CD4-positive, alpha-beta T cell (primary cell): ENCODE results near the gene POLR2I. TPM values are rescaled to one million over a fixed set of nuclear protein-coding genes. Genes with fewer than 3 reads are reported as not detected.

ENCODE experiments used
- ATAC-seq: fragments of 200-7000 bp; cut with Tn5 transposase; one replicate; pipeline ENCODE4 v1.10.0; 2022; ENCODE audit warnings: mild to moderate bottlenecking; ENCODE audit not compliant: poor library complexity
- CTCF ChIA-PET: fragments of 350-600 bp; sonication (Branson Sonifier 250); formaldehyde crosslinking; loops from one replicate; lab custom pipeline; 2021; ENCODE audit warnings: antibody characterized with exemption, inconsistent platforms; lab: Charles Lee
- POLR2A ChIA-PET: fragments of 350-600 bp; sonication (Branson Sonifier 250); formaldehyde crosslinking; loops from one replicate; lab custom pipeline; 2021; ENCODE audit warnings: antibody characterized with exemption, inconsistent platforms; lab: Charles Lee
- DNase-seq, 14 experiments: peaks; one replicate each; pipeline ENCODE4 v3.0.0-alpha.2; 2013 to 2020; ENCODE audit warnings: mixed read lengths in 2 of 14
- H3K27ac ChIP-seq, 2 donors: one replicate each; pipeline versions ENCODE4 v1.5.1 to v1.7.0; 2013; ENCODE audit warnings: low read length in 2 of 2, low read depth in 1 of 2, mild to moderate bottlenecking in 1 of 2
- H3K27me3 ChIP-seq, 2 experiments: 1 replicate in 1 of 2; 2 replicates in 1 of 2; pipeline versions ENCODE4 v1.6.1 to v1.7.0; 2013; ENCODE audit warnings: low read length in 2 of 2, control low read depth in 1 of 2, mild to moderate bottlenecking in 1 of 2, moderate library complexity in 1 of 2; ENCODE audit not compliant: insufficient read depth in 2 of 2, control insufficient read depth in 1 of 2
- H3K36me3 ChIP-seq: one replicate; pipeline ENCODE4 v1.6.1; 2013; ENCODE audit warnings: low read length, control low read depth; ENCODE audit not compliant: insufficient read depth
- H3K4me1 ChIP-seq: one replicate; pipeline ENCODE4 v1.6.1; 2013; ENCODE audit warnings: low read length, control low read depth; ENCODE audit not compliant: insufficient read depth
- H3K4me3 ChIP-seq: one replicate; pipeline ENCODE4 v1.5.1; 2013; ENCODE audit warnings: mild to moderate bottlenecking, low read length, moderate library complexity
- H3K9me3 ChIP-seq, 2 experiments: 1 replicate in 1 of 2; 2 replicates in 1 of 2; pipeline versions ENCODE4 v1.6.1 to v1.7.0; 2013; ENCODE audit warnings: low read length in 2 of 2, mild to moderate bottlenecking in 2 of 2, control low read depth in 1 of 2, moderate library complexity in 1 of 2; ENCODE audit not compliant: control insufficient read depth in 1 of 2, insufficient read depth in 1 of 2
- H3K27ac Mint-ChIP-seq: one replicate; pipeline ENCODE4 v1.8.0; 2020; ENCODE audit warnings: mixed read lengths
- H3K27me3 Mint-ChIP-seq: one replicate; pipeline ENCODE4 v1.8.0; 2021; ENCODE audit warnings: mixed read lengths
- H3K36me3 Mint-ChIP-seq: one replicate; pipeline ENCODE4 v1.8.0; 2021; ENCODE audit warnings: low read depth, mixed read lengths
- H3K4me1 Mint-ChIP-seq: one replicate; pipeline ENCODE4 v1.8.0; 2021; ENCODE audit warnings: low read depth, mixed read lengths
- H3K4me3 Mint-ChIP-seq: one replicate; pipeline ENCODE4 v1.8.0; 2020; ENCODE audit warnings: mild to moderate bottlenecking, mixed read lengths
- H3K9me3 Mint-ChIP-seq: one replicate; pipeline ENCODE4 v1.8.0; 2020; ENCODE audit warnings: mixed read lengths
- CTCF ChIP-seq: fragments of 200-600 bp; IDR thresholded peaks from one replicate; pipeline ENCODE4 v1.8.0; 2022; ENCODE audit warnings: antibody characterized with exemption, mild to moderate bottlenecking
- intact Hi-C, 2 experiments: fragments of 100-400 bp; cut with DNase I in 1 of 2; cut with micrococcal nuclease in 1 of 2; formaldehyde crosslinking; loops; one replicate each; pipeline versions ENCODE4 v1.15.1 to v1.9.0; 2023 to 2025; cut with DNase I, micrococcal nuclease
- total RNA-seq, 174 experiments: library from RNA in 2 of 174; stranded (reverse) in 2 of 174; gene quantifications; one replicate each; pipeline ENCODE4 v1.2.3 and lab custom pipeline; 2021 to 2026

POLR2I gene
- total RNA-seq, 2 experiments from 2014 or later: 29.2 to 31.1 TPM

- no peaks in the 10 kb centered on the region for H3K36me3 Mint-ChIP-seq
- H3K9me3 ChIP-seq: no peaks in the 10 kb centered on the region
- intact Hi-C loops: no loop called here
- no peaks in the 10 kb centered on the region for H3K4me1 ChIP-seq
- H3K4me1 Mint-ChIP-seq: no peaks in the 10 kb centered on the region
- no peak overlapping the region for H3K27ac Mint-ChIP-seq
- H3K4me3 Mint-ChIP-seq: no peak overlapping the region
- no peak for DNase-seq
- POLR2A ChIA-PET: no interaction called here
- no peak for TF ChIP-seq CTCF
- no peaks in the 10 kb centered on the region for H3K9me3 Mint-ChIP-seq
- CTCF ChIA-PET: no interaction called here
- ATAC-seq: no peak
- H3K27me3 ChIP-seq: no peaks in the 10 kb centered on the region
- no peak overlapping the region for H3K4me3 ChIP-seq
- H3K36me3 ChIP-seq: peaks cover 2% of the 10 kb centered on the region
- no peaks in the 10 kb centered on the region for H3K27me3 Mint-ChIP-seq
- no peak overlapping the region for H3K27ac ChIP-seq
Measured at GRCh38 chr19:36089847-36090246, 24.8 kb downstream of the POLR2I start.

GRCh38 chr19:36086326-36086725, 28.3 kb downstream of the POLR2I start:
- H3K9me3 Mint-ChIP-seq: no peaks in the 10 kb centered on the region
- no peaks in the 10 kb centered on the region for H3K27me3 ChIP-seq
- H3K27ac ChIP-seq: no peak overlapping the region
- no peak overlapping the region for H3K4me3 ChIP-seq
- ChIA-PET CTCF (no interaction called here), POLR2A (interaction anchor here (0.6 kb wide), 1 partner anchor 57 kb away, joined by 3 read pairs; no protein-coding TSS in a partner anchor)
- H3K27ac Mint-ChIP-seq: no peak overlapping the region
- ATAC-seq (no peak), DNase-seq (no peak)
- intact Hi-C loops: no loop called here
- H3K36me3 ChIP-seq: peaks cover 4% of the 10 kb centered on the region
- no peaks in the 10 kb centered on the region for H3K27me3 Mint-ChIP-seq
- no peak for TF ChIP-seq CTCF
- H3K4me1 ChIP-seq: no peaks in the 10 kb centered on the region
- no peak overlapping the region for H3K4me3 Mint-ChIP-seq
- H3K36me3 Mint-ChIP-seq: no peaks in the 10 kb centered on the region
- no peaks in the 10 kb centered on the region for H3K4me1 Mint-ChIP-seq
- H3K9me3 ChIP-seq: no peaks in the 10 kb centered on the region

GRCh38 chr19:36084231-36085009, 30.3 kb downstream of the POLR2I start:
- Histone ChIP-seq H3K27ac (no peak overlapping the region), H3K36me3 (peaks cover 6% of the 10 kb centered on the region), H3K4me1 (no peaks in the 10 kb centered on the region), H3K9me3 (no peaks in the 10 kb centered on the region), H3K27me3 (no peaks in the 10 kb centered on the region), H3K4me3 (no peak overlapping the region)
- intact Hi-C loops: no loop called here
- no peak overlapping the region for H3K4me3 Mint-ChIP-seq
- no peak for ATAC-seq
- H3K36me3 Mint-ChIP-seq: no peaks in the 10 kb centered on the region
- H3K27ac Mint-ChIP-seq: no peak overlapping the region
- no peak for TF ChIP-seq CTCF
- no peak for DNase-seq
- ChIA-PET CTCF (no interaction called here), POLR2A (interaction anchor here (1.0 to 1.4 kb wide), 2 partner anchors 24 to 45 kb away, joined by 3 read pairs; no protein-coding TSS in a partner anchor)
- no peaks in the 10 kb centered on the region for H3K27me3 Mint-ChIP-seq
- H3K9me3 Mint-ChIP-seq: no peaks in the 10 kb centered on the region
- no peaks in the 10 kb centered on the region for H3K4me1 Mint-ChIP-seq
